ENCODE results near the gene DMD. TPM values are rescaled to one million over a fixed set of nuclear protein-coding genes. Genes with fewer than 3 reads are reported as not detected.

The DMD gene
- total and polyA plus RNA-seq, 2 of the 8 experiments (the other 6 are each of a cell fraction or from before 2014, with no cell fraction given) = 4.8 to 7.4 TPM

- Histone ChIP-seq H3K56ac (replicated peaks; ENCODE audit: insufficient read length, low read depth, low read length) (no peak overlapping the region), H3K23ac (ENCODE audit: insufficient read length) (no peak overlapping the region), H2AK5ac (ENCODE audit: low read depth, low read length) (no peak overlapping the region), H4K91ac (replicated peaks; ENCODE audit: insufficient read length, low read length) (no peak overlapping the region), H3K9ac (replicated peaks in 1 of 4; ENCODE audit: extremely low read depth in 1 of 4, low read depth in 3 of 4, low read length in 3 of 4) (no peak overlapping the region), H3K79me1 (ENCODE audit: low read depth, low read length) (no peaks in the 10 kb centered on the region), H4K5ac (ENCODE audit: insufficient read length, low read depth, low read length) (no peak overlapping the region), H2AFZ (ENCODE audit: low read length) (no peak overlapping the region), H3K27ac (ENCODE audit: low read depth, low read length) (no peak overlapping the region), H3K23me2 (ENCODE audit: low read depth, low read length) (no peaks in the 10 kb centered on the region), H3K9me3 (ENCODE audit: insufficient read depth in 2 of 2, low read depth in 1 of 2, low read length in 1 of 2) (no peaks in the 10 kb centered on the region), H3K18ac (ENCODE audit: extremely low read depth, low read length) (no peak overlapping the region), H4K8ac (ENCODE audit: extremely low read depth, insufficient read depth, low read length) (no peak overlapping the region), H2BK15ac (ENCODE audit: low read length) (no peak overlapping the region), H2BK5ac (ENCODE audit: low read depth, low read length) (no peak overlapping the region), H3K36me3 (ENCODE audit: control insufficient read depth in 2 of 4, insufficient read depth in 4 of 4, low read length in 3 of 4) (no peaks in the 10 kb centered on the region), H3K14ac (ENCODE audit: insufficient read length) (no peak overlapping the region), H3K4me3 (ENCODE audit: extremely low read depth in 1 of 4, insufficient read depth in 2 of 4, low read depth in 3 of 4, low read length in 4 of 4) (no peak overlapping the region), H3K4me2 (ENCODE audit: insufficient read depth in 1 of 2, low read depth in 2 of 2, low read length in 2 of 2) (no peak overlapping the region), H3K27me3 (replicated peaks in 1 of 4; ENCODE audit: control insufficient read depth in 3 of 4, extremely low read depth in 1 of 4, insufficient read depth in 3 of 4, low read length in 3 of 4) (no peaks in the 10 kb centered on the region), H2BK120ac (replicated peaks; ENCODE audit: low read depth, low read length) (no peak overlapping the region), H3K79me2 (ENCODE audit: control insufficient read depth in 1 of 2, insufficient read depth in 2 of 2, low read length in 2 of 2) (no peaks in the 10 kb centered on the region), H2BK20ac (ENCODE audit: low read length) (no peak overlapping the region), H2BK12ac (ENCODE audit: low read depth, low read length) (no peak overlapping the region), H3K4me1 (replicated peaks in 1 of 4; ENCODE audit: control insufficient read depth in 3 of 4, insufficient read depth in 4 of 4, low read length in 3 of 4) (no peaks in the 10 kb centered on the region; a peak in 1 of 7 replicates), H4K20me1 (replicated peaks in 1 of 2; ENCODE audit: control insufficient read depth in 1 of 2, insufficient read depth in 2 of 2, low read length in 2 of 2) (no peaks in the 10 kb centered on the region), H3K4ac (replicated peaks; ENCODE audit: insufficient read length, low read depth, low read length) (no peak overlapping the region)
- ChIA-PET POLR2A (ENCODE audit: partially characterized antibody) (no interaction called here), CTCF (ENCODE audit: partially characterized antibody) (no interaction called here)
- WGBS, 2 experiments (ENCODE audit: extremely low coverage in 1 of 2, insufficient coverage in 1 of 2, insufficient read length in 1 of 2, insufficient replicate concordance in 2 of 2, low coverage in 1 of 2, low lambda C conversion rate in 2 of 2, missing lambda C conversion rate in 1 of 2) = 90% methylated on average over 2 of the region's 2 CpGs; no CpG with 5 or more reads in 1 of the 2 experiments
- FAIRE-seq (no peak), DNase-seq (ENCODE audit: low read depth in 1 of 2, low spot score in 2 of 2) (no peak)
- TF ChIP-seq FOSL1 (IDR thresholded peaks at IDR 0.05; ENCODE audit: insufficient read depth, low read depth, low read length) (no peak), JUND (IDR thresholded peaks at IDR 0.05; ENCODE audit: low read length) (no peak), RFX5 (IDR thresholded peaks at IDR 0.05; ENCODE audit: borderline replicate concordance, low read depth, low read length) (no peak)
Observed at GRCh38 chrX:32571579-32571978, 639.8 kb downstream of the DMD start.

Measured in H1 (cell line).